Endodermal cell (in vitro differentiated cells): Measurements from ENCODE around the gene TMEM108. TPM values are rescaled to one million over a fixed set of nuclear protein-coding genes. Genes with fewer than 3 reads are reported as not detected.

Source experiments
- DNase-seq: peaks from one replicate; pipeline ENCODE4 v3.0.0-alpha.2; 2017
- H3K27ac ChIP-seq: 2 replicates; pipeline ENCODE4 v1.5.1; 2013; ENCODE audit warnings: mild to moderate bottlenecking, low read depth, low read length, moderate library complexity
- H3K27me3 ChIP-seq: 2 replicates; pipeline ENCODE4 v1.6.1; 2013; ENCODE audit warnings: mild to moderate bottlenecking, low read length, moderate library complexity; ENCODE audit not compliant: insufficient read depth, control insufficient read depth, poor library complexity, severe bottlenecking
- H3K36me3 ChIP-seq: 2 replicates; pipeline ENCODE4 v1.7.0; 2013; ENCODE audit warnings: mild to moderate bottlenecking, low read length, moderate library complexity; ENCODE audit not compliant: control insufficient read depth, insufficient read depth
- H3K4me1 ChIP-seq: one replicate; pipeline ENCODE4 v1.7.0; 2013; ENCODE audit warnings: low read length; ENCODE audit not compliant: control insufficient read depth, insufficient read depth
- H3K4me3 ChIP-seq: 2 replicates; pipeline ENCODE4 v1.5.1; 2013; ENCODE audit warnings: mild to moderate bottlenecking, low read length, moderate library complexity
- H3K9ac ChIP-seq: 2 replicates; pipeline ENCODE4 v1.6.1; 2013; ENCODE audit warnings: mild to moderate bottlenecking, low read length, moderate library complexity; ENCODE audit not compliant: poor library complexity, severe bottlenecking; ENCODE audit errors: extremely low read depth
- H3K9me3 ChIP-seq: 2 replicates; pipeline ENCODE4 v1.6.1; 2013; ENCODE audit warnings: mild to moderate bottlenecking, low read length, moderate library complexity; ENCODE audit not compliant: control insufficient read depth
- H3K27ac Mint-ChIP-seq: 2 replicates; pipeline ENCODE4 v1.8.0; 2020; ENCODE audit warnings: mixed read lengths
- H3K27me3 Mint-ChIP-seq: 2 replicates; pipeline ENCODE4 v1.8.0; 2021; ENCODE audit warnings: mild to moderate bottlenecking, mixed read lengths; ENCODE audit not compliant: insufficient read depth
- H3K36me3 Mint-ChIP-seq: 2 replicates; pipeline ENCODE4 v1.8.0; 2020; ENCODE audit warnings: low read depth, mixed read lengths
- H3K4me1 Mint-ChIP-seq: 2 replicates; pipeline ENCODE4 v1.8.0; 2020; ENCODE audit warnings: mixed read lengths
- H3K4me3 Mint-ChIP-seq: 2 replicates; pipeline ENCODE4 v1.8.0; 2020; ENCODE audit warnings: mild to moderate bottlenecking, moderate library complexity, mixed read lengths
- H3K9me3 Mint-ChIP-seq: 2 replicates; pipeline ENCODE4 v1.8.0; 2020; ENCODE audit warnings: mild to moderate bottlenecking, mixed read lengths
- WGBS, 2 experiments: methylation state at CpG; one replicate each; pipeline versions ENCODE4 v1.1.5 to v1.1.7; 2013; ENCODE audit warnings: missing lambda C conversion rate in 2 of 2, mixed read lengths in 1 of 2; ENCODE audit not compliant: insufficient coverage in 1 of 2, insufficient read length in 1 of 2; 5-methylcytosine and 5-hydroxymethylcytosine counted together
- total RNA-seq, 2 donors: library from RNA; stranded (reverse); fragmentation: NEBNext Ultra II Directional in 1 of 2; extraction: Animal tissue kit (Norgen Biotek cat#: 25700) in 1 of 2; gene quantifications; 2 replicates in 1 of 2; 3 replicates in 1 of 2; pipeline ENCODE4 v1.2.1, GENCODE V29; 2021
- TF ChIP-seq, protein P1 (sequence below): fragments of 200-600 bp; sonication (generic); conservative IDR thresholded peaks from 2 replicates; pipeline ENCODE4 v1.5.0; 2021; ENCODE audit warnings: antibody characterized with exemption, mild to moderate bottlenecking

TMEM108 gene
- total RNA-seq, 2 donors from 2014 or later, result 4.8 to 7.9 TPM

- Histone ChIP-seq H3K4me1 (no peaks in the 10 kb centered on the region), H3K27me3 (no peaks in the 10 kb centered on the region), H3K9me3 (peaks cover 10% of the 10 kb centered on the region), H3K9ac (no peak overlapping the region), H3K4me3 (no peak overlapping the region), H3K27ac (no peak overlapping the region), H3K36me3 (no peaks in the 10 kb centered on the region)
- no peaks in the 10 kb centered on the region for H3K4me1 Mint-ChIP-seq
- no peak for DNase-seq
- H3K27ac Mint-ChIP-seq, result no peak overlapping the region
- H3K36me3 Mint-ChIP-seq, result no peaks in the 10 kb centered on the region
- no peaks in the 10 kb centered on the region for H3K9me3 Mint-ChIP-seq
- no peak overlapping the region for H3K4me3 Mint-ChIP-seq
- no peaks in the 10 kb centered on the region for H3K27me3 Mint-ChIP-seq
- WGBS, 2 experiments, result 84 to 85% methylated on average over 3 to 4 of the region's 5 CpGs
- TF ChIP-seq, protein P1, sequence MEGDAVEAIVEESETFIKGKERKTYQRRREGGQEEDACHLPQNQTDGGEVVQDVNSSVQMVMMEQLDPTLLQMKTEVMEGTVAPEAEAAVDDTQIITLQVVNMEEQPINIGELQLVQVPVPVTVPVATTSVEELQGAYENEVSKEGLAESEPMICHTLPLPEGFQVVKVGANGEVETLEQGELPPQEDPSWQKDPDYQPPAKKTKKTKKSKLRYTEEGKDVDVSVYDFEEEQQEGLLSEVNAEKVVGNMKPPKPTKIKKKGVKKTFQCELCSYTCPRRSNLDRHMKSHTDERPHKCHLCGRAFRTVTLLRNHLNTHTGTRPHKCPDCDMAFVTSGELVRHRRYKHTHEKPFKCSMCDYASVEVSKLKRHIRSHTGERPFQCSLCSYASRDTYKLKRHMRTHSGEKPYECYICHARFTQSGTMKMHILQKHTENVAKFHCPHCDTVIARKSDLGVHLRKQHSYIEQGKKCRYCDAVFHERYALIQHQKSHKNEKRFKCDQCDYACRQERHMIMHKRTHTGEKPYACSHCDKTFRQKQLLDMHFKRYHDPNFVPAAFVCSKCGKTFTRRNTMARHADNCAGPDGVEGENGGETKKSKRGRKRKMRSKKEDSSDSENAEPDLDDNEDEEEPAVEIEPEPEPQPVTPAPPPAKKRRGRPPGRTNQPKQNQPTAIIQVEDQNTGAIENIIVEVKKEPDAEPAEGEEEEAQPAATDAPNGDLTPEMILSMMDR, result no peak
These were observed 405.6 kb downstream of the TMEM108 start for GRCh38 chr3:133443649-133444422.

- DNase-seq, result no peak
- WGBS, 2 experiments, result 91 to 95% methylated on average over 3 to 4 of the region's 4 CpGs
- H3K27me3 Mint-ChIP-seq, result no peaks in the 10 kb centered on the region
- Histone ChIP-seq H3K9me3 (peaks cover 8% of the 10 kb centered on the region), H3K27ac (no peak overlapping the region), H3K36me3 (no peaks in the 10 kb centered on the region), H3K9ac (no peak overlapping the region), H3K4me1 (no peaks in the 10 kb centered on the region), H3K27me3 (no peaks in the 10 kb centered on the region), H3K4me3 (no peak overlapping the region)
- no peaks in the 10 kb centered on the region for H3K9me3 Mint-ChIP-seq
- TF ChIP-seq, protein P1, result no peak
- H3K36me3 Mint-ChIP-seq, result no peaks in the 10 kb centered on the region
- no peaks in the 10 kb centered on the region for H3K4me1 Mint-ChIP-seq
- H3K4me3 Mint-ChIP-seq, result no peak overlapping the region
- no peak overlapping the region for H3K27ac Mint-ChIP-seq
These were observed 406.2 kb downstream of the TMEM108 start for GRCh38 chr3:133444423-133444774.

DNA sequence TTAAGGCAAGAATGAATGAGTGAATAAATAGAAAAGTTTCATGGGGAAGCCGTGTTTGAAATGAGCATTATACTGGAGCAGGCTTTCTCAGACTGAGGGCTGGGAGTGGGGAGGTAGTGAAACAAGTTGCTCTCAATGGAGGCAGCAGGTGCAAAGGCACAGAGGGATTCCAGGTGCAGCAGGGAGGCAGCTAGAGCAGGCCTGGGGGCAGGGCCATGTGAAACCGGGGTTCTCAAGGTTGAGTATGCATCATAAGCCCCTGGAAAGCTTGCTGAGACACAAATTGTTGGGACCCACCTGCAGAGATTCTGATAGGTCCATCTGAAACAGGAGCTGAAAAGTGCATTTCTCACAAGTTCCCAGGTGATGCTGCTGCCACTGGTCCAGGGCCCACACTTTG lies 406.9 kb downstream of the TMEM108 start:
- WGBS, 2 experiments, result 87 to 100% methylated on average over 1 to 2 of the region's 2 CpGs
- H3K9me3 Mint-ChIP-seq, result no peaks in the 10 kb centered on the region
- no peaks in the 10 kb centered on the region for H3K27me3 Mint-ChIP-seq

More for the DNA sequence above, 406.9 kb downstream of the TMEM108 start:
- Histone ChIP-seq H3K27me3 (no peaks in the 10 kb centered on the region), H3K27ac (no peak overlapping the region), H3K4me1 (no peaks in the 10 kb centered on the region), H3K36me3 (no peaks in the 10 kb centered on the region), H3K9ac (no peak overlapping the region), H3K4me3 (no peak overlapping the region), H3K9me3 (peaks cover 1% of the 10 kb centered on the region)
- Mint-ChIP-seq H3K36me3 (no peaks in the 10 kb centered on the region), H3K4me1 (no peaks in the 10 kb centered on the region), H3K27ac (no peak overlapping the region), H3K4me3 (no peak overlapping the region)
- DNase-seq, result no peak
- TF ChIP-seq, protein P1, result no peak
